GM21723 (cell line): Measurements from ENCODE around the gene SPRYD4.
A peak's percentile ranks its signal among the peaks of the same experiment; 100 is the strongest.
"Not testable (repeated sequence)": the region's sequence is repeated elsewhere in the genome, so short reads cannot be mapped to it uniquely, and the experiment has no call there.

Experiments
- ATAC-seq: cut with Tn5 transposase; IDR thresholded peaks from one replicate; pipeline ENCODE4 v1.9.1; 2021; ENCODE audit warnings: mild to moderate bottlenecking, moderate library complexity; ENCODE audit not compliant: unreplicated experiment

Gene SPRYD4

GRCh38 chr12:56468216-56469006 is at the start of gene SPRYD4:
Gene SPRYD4, plus strand, starts transcription at chr12:56468578. Its CDS starts 14 bp downstream, at chr12:56468592.
- ATAC-seq: peak; percentile 87

GRCh38 chr12:56420411-56420810 is 48.0 kb upstream of the SPRYD4 start:
- ATAC-seq: no peak

GRCh38 chr12:56425193-56425592 is 43.2 kb upstream of the SPRYD4 start:
- no peak for ATAC-seq

- ATAC-seq: no peak
Measured at GRCh38 chr12:56425940-56426438, 42.4 kb upstream of the SPRYD4 start.

GRCh38 chr12:56431288-56431687 is 37.1 kb upstream of the SPRYD4 start:
- no peak for ATAC-seq

- no peak for ATAC-seq
Measured at GRCh38 chr12:56431850-56432249, 36.5 kb upstream of the SPRYD4 start.

GRCh38 chr12:56434828-56435227 is 33.5 kb upstream of the SPRYD4 start:
- ATAC-seq: no peak

GRCh38 chr12:56437430-56438176 is 30.8 kb upstream of the SPRYD4 start:
- ATAC-seq: no peak

- ATAC-seq: not testable (repeated sequence)
Measured at GRCh38 chr12:56443208-56443607, 25.2 kb upstream of the SPRYD4 start.

GRCh38 chr12:56448860-56449621 is 19.3 kb upstream of the SPRYD4 start, which contains the start of gene TIMELESS:
Gene TIMELESS, minus strand, starts transcription at chr12:56449426. Its CDS starts 15,256 bp downstream, at chr12:56434170.
- peak; percentile 95 for ATAC-seq

- ATAC-seq: no peak
Measured at GRCh38 chr12:56449622-56449984, 18.8 kb upstream of the SPRYD4 start.

- ATAC-seq: no peak
Measured at GRCh38 chr12:56450241-56450640, 18.1 kb upstream of the SPRYD4 start.

GRCh38 chr12:56451147-56451546 is 17.2 kb upstream of the SPRYD4 start:
- no peak for ATAC-seq

GRCh38 chr12:56454557-56454956 is 13.8 kb upstream of the SPRYD4 start, which contains the start of gene MIP:
Gene MIP, minus strand, starts transcription at chr12:56454657. Its CDS starts 44 bp downstream, at chr12:56454613.
- no peak for ATAC-seq

GRCh38 chr12:56457817-56458216 is 10.6 kb upstream of the SPRYD4 start:
- no peak for ATAC-seq

- ATAC-seq: no peak
Measured at GRCh38 chr12:56461235-56462159, 6.9 kb upstream of the SPRYD4 start.

- no peak for ATAC-seq
Measured at GRCh38 chr12:56462565-56462964, 5.8 kb upstream of the SPRYD4 start.

- ATAC-seq: no peak
Measured at GRCh38 chr12:56469007-56469930, 891 bp downstream of the SPRYD4 start.

- ATAC-seq: no peak
Measured at GRCh38 chr12:56474389-56474788, 6.0 kb downstream of the SPRYD4 start.
